Thoracic aorta (tissue), 2 donors: ENCODE results near the gene SPATA20. TPM values are rescaled to one million over a fixed set of nuclear protein-coding genes. Genes with fewer than 3 reads are reported as not detected.

Experiments used
- ATAC-seq: fragments of 150-250 bp; one replicate; pipeline ENCODE4 v1.8.0; 2017; ENCODE audit warnings: low read depth; ENCODE audit not compliant: insufficient number of reproducible peaks, low FRiP score
- DNase-seq: peaks from one replicate; pipeline ENCODE4 v3.0.0-alpha.2; 2020; ENCODE audit warnings: low spot score
- H3K27ac ChIP-seq, 2 donors: fragments of 200-600 bp; sonication (generic); 1 replicate in 1 of 2; 2 replicates in 1 of 2; pipeline ENCODE4 v1.5.1; 2016; ENCODE audit warnings: mild to moderate bottlenecking in 2 of 2, moderate library complexity in 2 of 2
- H3K27me3 ChIP-seq: fragments of 200-600 bp; sonication (generic); replicated peaks from 2 replicates; pipeline ENCODE4 v1.6.0; 2016; ENCODE audit warnings: mild to moderate bottlenecking; ENCODE audit not compliant: insufficient read depth
- H3K36me3 ChIP-seq: fragments of 200-600 bp; sonication (generic); one replicate; pipeline ENCODE4 v1.5.1; 2016
- H3K4me1 ChIP-seq, 2 donors: fragments of 200-600 bp; sonication (generic); 1 replicate in 1 of 2; 2 replicates in 1 of 2; pipeline versions ENCODE4 v1.5.1 to v1.6.0; 2016; ENCODE audit warnings: low read depth in 2 of 2, mild to moderate bottlenecking in 1 of 2; ENCODE audit not compliant: control insufficient read depth in 1 of 2
- H3K4me3 ChIP-seq: fragments of 200-600 bp; sonication (generic); 2 replicates; pipeline ENCODE4 v1.5.1; 2016; ENCODE audit warnings: mild to moderate bottlenecking
- H3K9me3 ChIP-seq: fragments of 200-600 bp; sonication (generic); 2 replicates; pipeline ENCODE4 v1.5.1; 2016
- CTCF ChIP-seq: fragments of 200-600 bp; sonication (generic); IDR thresholded peaks from one replicate; pipeline ENCODE4 v1.5.1; 2019; ENCODE audit warnings: antibody characterized with exemption
- total RNA-seq, 2 donors: library from RNA; depleted of rRNA; stranded (reverse); fragments of >200 nt; gene quantifications; one replicate each; pipeline versions ENCODE4 v1.1.0 to v1.2.3, GENCODE V29; 2016

SPATA20 gene
- total RNA-seq, 2 donors from 2014 or later: 82.8 to 118 TPM

DNA sequence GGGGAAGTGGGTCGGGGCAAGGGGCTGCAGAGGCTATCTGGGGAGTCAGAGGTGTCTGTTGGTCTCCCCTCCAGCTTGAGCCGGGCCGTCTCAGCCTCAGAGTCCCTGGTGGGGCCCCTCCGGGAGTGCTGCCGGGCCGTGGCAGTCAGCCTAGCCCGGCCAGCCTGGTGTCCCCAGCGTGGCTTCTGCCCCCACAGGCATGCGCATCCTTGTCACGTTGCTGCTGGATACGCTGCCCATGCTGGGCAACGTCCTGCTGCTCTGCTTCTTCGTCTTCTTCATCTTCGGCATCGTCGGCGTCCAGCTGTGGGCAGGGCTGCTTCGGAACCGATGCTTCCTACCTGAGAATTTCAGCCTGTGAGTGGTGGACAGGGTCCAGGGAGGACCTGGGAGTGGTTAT, 24.7 kb downstream of the SPATA20 start:
- DNase-seq: no peak
- Histone ChIP-seq H3K27me3 (no peaks in the 10 kb centered on the region), H3K9me3 (no peaks in the 10 kb centered on the region), H3K4me1 (no peaks in the 10 kb centered on the region), H3K4me3 (no peak overlapping the region), H3K27ac (no peak overlapping the region), H3K36me3 (no peaks in the 10 kb centered on the region)
- no peak for ATAC-seq
- TF ChIP-seq CTCF: no peak

DNA sequence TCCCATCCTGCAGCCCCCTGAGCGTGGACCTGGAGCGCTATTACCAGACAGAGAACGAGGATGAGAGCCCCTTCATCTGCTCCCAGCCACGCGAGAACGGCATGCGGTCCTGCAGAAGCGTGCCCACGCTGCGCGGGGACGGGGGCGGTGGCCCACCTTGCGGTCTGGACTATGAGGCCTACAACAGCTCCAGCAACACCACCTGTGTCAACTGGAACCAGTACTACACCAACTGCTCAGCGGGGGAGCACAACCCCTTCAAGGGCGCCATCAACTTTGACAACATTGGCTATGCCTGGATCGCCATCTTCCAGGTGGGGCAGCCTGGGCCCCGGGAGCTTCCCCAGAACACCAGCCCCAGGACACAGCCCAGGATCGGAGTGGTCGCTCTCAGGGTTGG, 25.6 kb downstream of the SPATA20 start:
- H3K36me3 ChIP-seq: no peaks in the 10 kb centered on the region
- H3K4me1 ChIP-seq: no peaks in the 10 kb centered on the region
- no peak overlapping the region for H3K4me3 ChIP-seq
- no peak for DNase-seq
- ATAC-seq: no peak
- H3K9me3 ChIP-seq: no peaks in the 10 kb centered on the region
- no peak overlapping the region for H3K27ac ChIP-seq
- H3K27me3 ChIP-seq: no peaks in the 10 kb centered on the region
- no peak for TF ChIP-seq CTCF

GRCh38 chr17:50573866-50574611, 27.1 kb downstream of the SPATA20 start:
- TF ChIP-seq CTCF: no peak
- Histone ChIP-seq H3K27ac (no peak overlapping the region), H3K36me3 (no peaks in the 10 kb centered on the region), H3K4me1 (no peaks in the 10 kb centered on the region), H3K9me3 (no peaks in the 10 kb centered on the region), H3K4me3 (no peak overlapping the region), H3K27me3 (no peaks in the 10 kb centered on the region)
- DNase-seq (no peak), ATAC-seq (no peak)

- Histone ChIP-seq H3K27ac (no peak overlapping the region), H3K4me1 (no peaks in the 10 kb centered on the region), H3K27me3 (no peaks in the 10 kb centered on the region), H3K9me3 (no peaks in the 10 kb centered on the region), H3K36me3 (no peaks in the 10 kb centered on the region), H3K4me3 (no peak overlapping the region)
- ATAC-seq (no peak), DNase-seq (no peak)
- no peak for TF ChIP-seq CTCF
These were observed 28.7 kb downstream of the SPATA20 start for GRCh38 chr17:50575581-50576210.

DNA sequence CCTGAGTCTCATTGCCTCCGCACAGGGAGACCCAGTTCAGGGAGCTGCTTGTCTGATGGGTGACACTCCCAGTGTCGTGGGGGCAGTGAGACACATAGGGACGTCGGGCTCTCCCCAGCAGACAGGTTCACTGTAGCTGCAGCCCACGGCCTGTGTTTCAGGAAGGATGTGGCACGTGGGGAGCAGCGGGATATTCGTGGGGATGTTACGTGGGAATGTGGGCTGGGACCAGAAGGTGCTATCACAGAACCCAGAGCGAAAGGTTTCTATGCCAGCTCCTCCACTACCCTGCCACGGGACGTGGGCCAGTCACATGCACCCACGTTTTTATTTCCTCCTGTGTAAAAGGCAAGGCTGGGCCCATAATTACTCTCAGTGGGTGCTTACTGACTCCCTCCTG, 29.9 kb downstream of the SPATA20 start:
- Histone ChIP-seq H3K36me3 (no peaks in the 10 kb centered on the region), H3K27ac (no peak overlapping the region), H3K4me1 (no peaks in the 10 kb centered on the region), H3K9me3 (no peaks in the 10 kb centered on the region), H3K27me3 (no peaks in the 10 kb centered on the region), H3K4me3 (no peak overlapping the region)
- ATAC-seq (no peak), DNase-seq (no peak)
- TF ChIP-seq CTCF: no peak
